B cell (primary cell): ENCODE data around the gene TMEM108. TPM values are rescaled to one million over a fixed set of nuclear protein-coding genes. Genes with fewer than 3 reads are reported as not detected.

Source experiments
- ATAC-seq: fragments of 200-7000 bp; cut with Tn5 transposase; one replicate; pipeline ENCODE4 v1.10.0; 2021; ENCODE audit warnings: low read depth, mild to moderate bottlenecking, moderate number of reproducible peaks, moderate library complexity
- CTCF ChIA-PET: fragments of 350-600 bp; sonication (Branson Sonifier 250); formaldehyde crosslinking; loops from one replicate; lab custom pipeline; 2021; ENCODE audit warnings: antibody characterized with exemption, inconsistent platforms; lab: Charles Lee
- POLR2A ChIA-PET: fragments of 350-600 bp; sonication (Branson Sonifier 250); formaldehyde crosslinking; loops from one replicate; lab custom pipeline; 2021; ENCODE audit warnings: antibody characterized with exemption; lab: Charles Lee
- DNase-seq: peaks from one replicate; pipeline ENCODE4 v3.0.0; 2013
- H2AFZ ChIP-seq: 2 replicates; pipeline ENCODE4 v1.6.1; 2012; ENCODE audit warnings: mild to moderate bottlenecking, low read depth, low read length; ENCODE audit not compliant: insufficient read depth, poor library complexity, severe bottlenecking
- H3K27ac ChIP-seq, 2 donors: 1 replicate in 1 of 2; 2 replicates in 1 of 2; pipeline ENCODE4 v1.5.1; 2012 to 2013; ENCODE audit warnings: low read length in 2 of 2, mild to moderate bottlenecking in 2 of 2, moderate library complexity in 1 of 2
- H3K27me3 ChIP-seq, 4 experiments: fragments of 200-600 bp in 1 of 4; sonication (generic) in 1 of 4; replicated peaks in 1 of 4; 1 replicate in 2 of 4; 2 replicates in 2 of 4; pipeline versions ENCODE4 v1.6.1 to v1.7.0; 2013 to 2016; ENCODE audit warnings: low read length in 3 of 4, mild to moderate bottlenecking in 2 of 4, mixed read lengths in 1 of 4, moderate library complexity in 1 of 4; ENCODE audit not compliant: insufficient read depth in 4 of 4, control insufficient read depth in 3 of 4; ENCODE audit errors: control extremely low read depth in 1 of 4
- H3K36me3 ChIP-seq, 2 experiments: replicated peaks in 1 of 2; 1 replicate in 1 of 2; 2 replicates in 1 of 2; pipeline versions ENCODE4 v1.6.1 to v1.7.1; 2013; ENCODE audit warnings: low read length in 1 of 2; ENCODE audit not compliant: insufficient read depth in 2 of 2, control insufficient read depth in 1 of 2; ENCODE audit errors: control extremely low read depth in 1 of 2, extremely low read depth in 1 of 2
- H3K4me1 ChIP-seq, 2 donors: fragments of 200-600 bp in 1 of 2; sonication (generic) in 1 of 2; 1 replicate in 1 of 2; 2 replicates in 1 of 2; pipeline versions ENCODE4 v1.5.1 to v1.6.1; 2013 to 2017; ENCODE audit warnings: low read length in 2 of 2; ENCODE audit not compliant: control insufficient read depth in 2 of 2, insufficient read depth in 2 of 2
- H3K4me2 ChIP-seq: replicated peaks from 2 replicates; pipeline ENCODE3; 2012; ENCODE audit warnings: mild to moderate bottlenecking, low read depth, low read length; ENCODE audit not compliant: poor library complexity, severe bottlenecking
- H3K4me3 ChIP-seq, 5 experiments: fragments of 200-600 bp in 1 of 5; sonication (generic) in 1 of 5; 1 replicate in 3 of 5; 2 replicates in 2 of 5; pipeline versions ENCODE4 v1.5.1 to v1.7.0; 2011 to 2016; ENCODE audit warnings: low read length in 4 of 5, mild to moderate bottlenecking in 4 of 5, low read depth in 2 of 5, control low read depth in 1 of 5, moderate library complexity in 1 of 5; ENCODE audit not compliant: insufficient read depth in 1 of 5; ENCODE audit errors: control extremely low read depth in 1 of 5, extremely low read depth in 1 of 5
- H3K79me2 ChIP-seq: fragments of 200-600 bp; sonication (generic); one replicate; pipeline ENCODE4 v1.6.0; 2016; ENCODE audit warnings: low read length; ENCODE audit not compliant: control insufficient read depth, insufficient read depth
- H3K9ac ChIP-seq: fragments of 200-600 bp; sonication (generic); 2 replicates; pipeline ENCODE4 v1.6.1; 2017; ENCODE audit warnings: mild to moderate bottlenecking, low read length, moderate library complexity
- H3K9me3 ChIP-seq, 3 donors: one replicate each; pipeline versions ENCODE4 v1.6.1 to v1.7.1; 2013; ENCODE audit warnings: low read length in 2 of 3; ENCODE audit not compliant: control insufficient read depth in 2 of 3, insufficient read depth in 1 of 3; ENCODE audit errors: control extremely low read depth in 1 of 3
- H4K20me1 ChIP-seq: 2 replicates; pipeline ENCODE4 v1.6.0; 2012; ENCODE audit warnings: mild to moderate bottlenecking, low read length; ENCODE audit not compliant: insufficient read depth, control insufficient read depth, poor library complexity, severe bottlenecking
- H3K27ac Mint-ChIP-seq: one replicate; pipeline ENCODE4 v1.8.0; 2021; ENCODE audit warnings: mixed read lengths
- H3K27me3 Mint-ChIP-seq: one replicate; pipeline ENCODE4 v1.8.0; 2021; ENCODE audit warnings: mixed read lengths
- H3K4me1 Mint-ChIP-seq: one replicate; pipeline ENCODE4 v1.8.0; 2021; ENCODE audit warnings: mixed read lengths
- H3K4me3 Mint-ChIP-seq: one replicate; pipeline ENCODE4 v1.8.0; 2021; ENCODE audit warnings: mixed read lengths
- H3K9me3 Mint-ChIP-seq: one replicate; pipeline ENCODE4 v1.8.0; 2022; ENCODE audit warnings: mixed read lengths; ENCODE audit not compliant: insufficient read depth
- EZH2 ChIP-seq: IDR thresholded peaks from 2 replicates; pipeline ENCODE4 v1.6.1; 2012; ENCODE audit warnings: borderline replicate concordance, low read depth, mild to moderate bottlenecking, moderate library complexity, low read length; ENCODE audit not compliant: insufficient read depth, poor library complexity, severe bottlenecking
- WGBS: methylation state at CpG from one replicate; pipeline ENCODE4 v1.1.5; 2013; ENCODE audit warnings: missing lambda C conversion rate; ENCODE audit not compliant: insufficient coverage; 5-methylcytosine and 5-hydroxymethylcytosine counted together
- intact Hi-C: fragments of 100-400 bp; cut with micrococcal nuclease; formaldehyde crosslinking; loops from one replicate; pipeline ENCODE4 v1.10.0; 2022
- polyA plus RNA-seq: library from polyadenylated mRNA; depleted of rRNA; stranded (reverse); fragments of >200 nt; gene quantifications from 2 replicates; pipeline ENCODE4 v1.2.3, GENCODE V29; 2012
- total RNA-seq, 2 donors: library from RNA; stranded (reverse); fragments of 120-200 nt in 1 of 2; gene quantifications; 1 replicate in 1 of 2; 2 replicates in 1 of 2; pipeline versions ENCODE4 v1.2.3 to v1.2.4, GENCODE V29; 2013 to 2022
- TF ChIP-seq, protein P1 (sequence below): fragments of 200-600 bp; IDR thresholded peaks from one replicate; pipeline ENCODE4 v1.8.0; 2022; ENCODE audit warnings: antibody characterized with exemption, mild to moderate bottlenecking

Gene TMEM108
- total and polyA plus RNA-seq, 2 donors (not counting 1 experiment from before 2014, with no cell fraction given): not detected

- Mint-ChIP-seq H3K27me3 (peaks cover 22% of the 10 kb centered on the region), H3K27ac (no peak overlapping the region), H3K4me3 (no peak overlapping the region), H3K9me3 (no peaks in the 10 kb centered on the region), H3K4me1 (peaks cover 5% of the 10 kb centered on the region)
- Histone ChIP-seq H2AFZ (no peak overlapping the region), H3K27ac (no peak overlapping the region), H3K9ac (no peak overlapping the region), H4K20me1 (no peaks in the 10 kb centered on the region), H3K4me1 (no peaks in the 10 kb centered on the region), H3K79me2 (no peaks in the 10 kb centered on the region), H3K27me3 (peaks cover 0 to 4% (median 4%) of the 10 kb centered on the region in 4 experiments), H3K4me2 (no peak overlapping the region), H3K4me3 (no peak overlapping the region), H3K9me3 (no peaks in the 10 kb centered on the region), H3K36me3 (no peaks in the 10 kb centered on the region)
- ATAC-seq (no peak), DNase-seq (no peak)
- ChIA-PET POLR2A (no interaction called here), CTCF (interaction anchor here (1.2 to 2.0 kb wide), 3 partner anchors 24 to 166 kb away, joined by 3 to 7 read pairs (median 4); no protein-coding TSS in a partner anchor)
- no peak for TF ChIP-seq EZH2
- TF ChIP-seq, protein P1, sequence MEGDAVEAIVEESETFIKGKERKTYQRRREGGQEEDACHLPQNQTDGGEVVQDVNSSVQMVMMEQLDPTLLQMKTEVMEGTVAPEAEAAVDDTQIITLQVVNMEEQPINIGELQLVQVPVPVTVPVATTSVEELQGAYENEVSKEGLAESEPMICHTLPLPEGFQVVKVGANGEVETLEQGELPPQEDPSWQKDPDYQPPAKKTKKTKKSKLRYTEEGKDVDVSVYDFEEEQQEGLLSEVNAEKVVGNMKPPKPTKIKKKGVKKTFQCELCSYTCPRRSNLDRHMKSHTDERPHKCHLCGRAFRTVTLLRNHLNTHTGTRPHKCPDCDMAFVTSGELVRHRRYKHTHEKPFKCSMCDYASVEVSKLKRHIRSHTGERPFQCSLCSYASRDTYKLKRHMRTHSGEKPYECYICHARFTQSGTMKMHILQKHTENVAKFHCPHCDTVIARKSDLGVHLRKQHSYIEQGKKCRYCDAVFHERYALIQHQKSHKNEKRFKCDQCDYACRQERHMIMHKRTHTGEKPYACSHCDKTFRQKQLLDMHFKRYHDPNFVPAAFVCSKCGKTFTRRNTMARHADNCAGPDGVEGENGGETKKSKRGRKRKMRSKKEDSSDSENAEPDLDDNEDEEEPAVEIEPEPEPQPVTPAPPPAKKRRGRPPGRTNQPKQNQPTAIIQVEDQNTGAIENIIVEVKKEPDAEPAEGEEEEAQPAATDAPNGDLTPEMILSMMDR: no peak
- WGBS: 87% methylated on average over 18 of the region's 26 CpGs
- intact Hi-C loops: no loop called here
Measured at GRCh38 chr3:133412183-133413132, 374.3 kb downstream of the TMEM108 start.
